HG03064 (cell line): ENCODE measurements around the gene MCF2L2.
A peak's percentile ranks its signal among the peaks of the same experiment; 100 is the strongest.

Experiments
- ATAC-seq: cut with Tn5 transposase; IDR thresholded peaks from one replicate; pipeline ENCODE4 v1.9.1; 2021; ENCODE audit warnings: low read depth; ENCODE audit not compliant: unreplicated experiment

The MCF2L2 gene

GRCh38 chr3:183299976-183300375, 128.4 kb downstream of the MCF2L2 start:
- ATAC-seq: no peak

- no peak for ATAC-seq
Observed at GRCh38 chr3:183298701-183299153, 129.7 kb downstream of the MCF2L2 start.

DNA sequence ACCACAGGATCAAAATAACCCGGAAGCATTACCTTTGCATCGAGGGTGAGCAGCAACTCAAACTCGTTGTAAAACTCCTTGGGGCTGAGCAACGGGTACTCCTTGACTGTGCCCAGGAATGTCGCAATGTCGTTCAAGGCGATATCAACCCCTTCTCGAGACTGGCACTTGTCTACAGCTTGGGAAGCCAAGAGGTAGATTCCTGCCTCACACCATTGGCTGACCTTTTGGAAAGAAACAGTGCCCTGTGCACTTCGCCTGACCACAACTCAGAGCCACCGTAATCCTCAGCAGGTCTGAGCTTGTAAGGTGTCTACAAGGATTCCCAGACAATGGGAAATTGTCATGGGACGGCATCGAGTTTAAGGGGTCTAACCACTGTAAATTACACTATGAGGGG, 131.5 kb downstream of the MCF2L2 start:
- ATAC-seq: no peak

- no peak for ATAC-seq
Observed at GRCh38 chr3:183295211-183295610, 133.2 kb downstream of the MCF2L2 start.

GRCh38 chr3:183293966-183294365, 134.5 kb downstream of the MCF2L2 start:
- no peak for ATAC-seq

- no peak for ATAC-seq
Observed at GRCh38 chr3:183291497-183292031, 136.9 kb downstream of the MCF2L2 start.

DNA sequence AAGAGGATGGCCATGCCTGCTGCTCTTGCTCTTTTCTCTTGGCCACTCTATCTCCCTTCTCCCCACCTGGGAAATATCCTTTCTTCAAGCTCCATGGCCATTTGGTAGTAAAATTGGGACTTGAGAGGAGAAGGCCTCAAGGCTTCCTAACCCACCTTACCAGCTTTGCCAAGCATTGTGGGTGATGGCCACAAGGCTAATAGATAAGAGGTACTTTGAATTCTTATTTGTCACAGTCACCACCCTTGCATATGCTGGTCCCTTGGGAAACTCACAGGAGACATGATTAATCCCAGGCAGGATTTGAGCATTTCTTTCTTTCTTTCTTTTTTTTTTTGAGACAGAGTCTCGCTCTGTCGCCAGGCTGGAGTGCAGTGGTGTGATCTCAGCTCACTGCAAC, 138.2 kb downstream of the MCF2L2 start:
- ATAC-seq: no peak

DNA sequence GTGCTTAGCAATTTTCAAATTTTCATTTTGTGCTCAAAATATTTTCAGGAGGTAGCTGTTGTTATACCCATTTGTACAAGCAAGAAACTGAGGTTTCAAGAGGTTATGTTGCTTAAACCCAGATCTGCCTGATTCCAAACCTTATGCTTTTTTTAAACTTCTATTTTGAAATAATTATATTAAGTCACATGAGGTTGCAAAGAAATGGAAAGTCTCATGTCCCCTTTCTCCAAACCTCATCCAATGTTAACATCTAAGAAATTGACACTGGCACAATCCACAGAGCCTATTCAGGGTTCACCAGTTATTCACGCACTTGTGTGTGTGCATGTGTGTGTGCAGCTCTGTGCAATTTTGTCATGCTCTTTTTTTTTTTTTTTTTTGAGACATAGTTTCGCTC, 140.3 kb downstream of the MCF2L2 start:
- ATAC-seq: no peak

DNA sequence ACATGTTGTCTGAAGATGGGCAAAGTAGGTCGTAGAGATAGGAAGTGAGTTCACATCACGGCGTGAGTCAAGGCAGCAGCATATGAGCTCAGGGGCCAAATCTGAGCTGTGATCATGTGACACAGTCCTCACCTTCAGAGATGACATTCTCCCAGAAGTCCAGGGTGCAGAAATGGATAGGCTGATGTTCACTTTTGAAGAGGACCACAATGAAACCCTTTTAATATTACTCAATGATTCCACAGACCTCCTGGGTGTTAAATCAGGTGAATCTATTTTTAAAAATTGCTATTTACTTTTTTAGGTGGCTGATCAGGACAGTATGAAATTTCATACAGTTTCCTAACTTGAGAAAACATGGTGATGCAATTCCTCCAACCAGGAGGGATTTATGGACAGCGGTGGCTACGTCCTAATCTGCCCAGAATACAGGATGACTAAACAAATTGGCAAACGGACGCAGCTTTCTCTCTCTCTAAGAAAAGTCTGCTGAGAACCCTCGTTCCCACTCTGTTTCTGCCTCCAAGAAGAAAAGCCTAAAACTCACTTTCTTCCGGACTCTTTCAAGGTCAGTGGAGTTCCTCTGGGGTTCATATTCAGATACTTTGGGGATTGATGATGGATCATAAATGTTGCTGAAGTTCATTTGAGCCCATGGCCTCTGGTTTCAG, 141.0 kb downstream of the MCF2L2 start:
- no peak for ATAC-seq

DNA sequence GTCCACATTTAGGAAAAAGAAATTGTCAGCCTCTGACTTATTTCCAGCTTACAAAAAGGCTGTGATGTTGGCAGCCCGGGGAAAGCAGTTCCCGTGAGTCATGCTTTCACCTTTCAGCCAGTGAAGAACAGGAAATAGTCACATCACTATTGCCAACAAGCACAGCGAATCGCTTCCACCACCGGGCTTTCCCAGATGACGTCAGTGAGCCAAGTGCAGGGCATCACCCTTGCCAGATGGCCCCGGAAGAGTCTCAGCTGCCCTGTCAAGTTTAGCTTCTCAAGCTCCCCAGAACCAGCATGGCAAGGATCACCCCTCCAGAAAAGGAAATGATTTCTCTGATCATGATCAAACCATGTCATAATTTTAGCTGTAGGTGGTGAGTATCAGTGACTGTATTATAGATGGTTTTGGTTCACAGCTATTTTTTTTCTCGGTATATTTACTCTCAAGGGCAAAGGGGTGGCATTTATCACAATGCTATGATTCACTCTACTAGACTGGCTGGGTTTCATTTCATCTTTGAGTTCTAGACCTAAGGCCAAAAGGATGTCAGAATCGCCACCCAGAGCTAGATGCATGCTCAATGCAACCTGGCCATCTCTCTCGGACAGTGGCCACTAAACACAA, 142.5 kb downstream of the MCF2L2 start:
- peak; percentile 96 for ATAC-seq

DNA sequence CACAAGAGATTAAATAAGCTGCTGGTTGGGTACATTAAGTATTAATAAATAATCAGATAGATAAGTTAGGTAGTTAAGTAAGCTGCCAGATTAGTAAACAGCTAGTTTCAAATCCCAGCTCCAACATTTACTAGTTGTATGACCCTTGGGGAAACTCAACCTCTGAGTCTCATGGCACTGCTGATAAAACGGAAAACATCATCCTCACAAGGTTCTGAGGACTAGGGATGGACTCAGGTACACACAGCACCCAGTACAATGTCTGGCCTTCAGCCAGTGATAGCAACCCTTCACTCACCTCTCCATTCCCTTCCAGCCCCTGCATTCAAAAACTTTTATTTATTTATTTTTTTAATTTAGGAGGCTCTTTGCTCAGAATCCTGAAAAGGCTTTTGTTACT, 143.1 kb downstream of the MCF2L2 start:
- no peak for ATAC-seq

- ATAC-seq: no peak
Observed at GRCh38 chr3:183284570-183284969, 143.8 kb downstream of the MCF2L2 start.

DNA sequence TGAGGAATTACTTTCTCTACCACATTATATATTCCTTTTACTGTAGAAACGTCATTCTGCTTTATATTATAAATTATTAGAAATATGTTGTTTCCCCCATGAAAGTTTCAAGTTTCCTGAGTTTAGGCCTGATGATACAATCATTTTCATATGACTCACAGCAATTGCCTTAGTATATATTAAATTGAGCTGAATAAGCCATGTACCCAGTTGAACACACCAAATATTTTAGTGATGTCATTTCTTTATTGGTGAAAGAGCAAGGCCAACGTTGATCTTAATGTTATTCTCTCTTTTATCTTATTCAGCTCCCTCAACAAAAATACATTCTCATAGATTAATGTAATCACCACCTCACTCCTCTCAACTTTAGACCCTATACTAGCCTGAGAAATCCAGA, 144.5 kb downstream of the MCF2L2 start:
- no peak for ATAC-seq

DNA sequence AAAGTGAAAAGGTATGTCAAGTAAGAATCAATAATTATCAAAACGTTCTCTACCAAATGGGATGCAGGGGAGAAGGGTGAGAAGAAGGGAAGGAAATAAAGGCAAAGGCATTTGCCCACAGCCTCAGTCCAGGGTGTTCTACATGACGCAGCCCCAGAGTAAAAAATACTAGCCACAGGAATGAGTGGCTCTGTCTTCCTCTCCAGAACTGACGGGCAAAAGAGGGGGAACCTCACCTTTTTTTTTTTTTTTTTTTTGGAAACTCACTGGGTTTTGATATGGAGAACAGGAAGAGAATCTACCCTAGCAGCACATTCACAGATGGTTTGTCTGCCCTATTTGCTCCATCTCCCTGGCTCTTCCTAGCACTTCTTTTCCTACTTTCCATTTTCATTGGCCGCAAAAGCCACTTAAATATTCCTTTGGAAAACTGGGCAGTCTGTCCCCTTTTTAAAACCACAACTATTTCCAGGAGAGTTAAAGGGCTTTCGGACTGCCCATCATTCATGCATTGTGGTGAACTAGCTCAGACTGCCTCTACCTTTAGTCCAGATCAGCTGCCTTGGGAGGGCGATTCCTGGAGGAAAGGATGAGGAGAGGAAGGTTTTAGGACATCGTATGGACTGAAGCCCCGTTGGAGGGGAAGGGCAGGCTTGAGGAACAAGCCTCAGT, 147.2 kb downstream of the MCF2L2 start:
- no peak for ATAC-seq

GRCh38 chr3:183279371-183279770, 149.0 kb downstream of the MCF2L2 start:
- no peak for ATAC-seq

DNA sequence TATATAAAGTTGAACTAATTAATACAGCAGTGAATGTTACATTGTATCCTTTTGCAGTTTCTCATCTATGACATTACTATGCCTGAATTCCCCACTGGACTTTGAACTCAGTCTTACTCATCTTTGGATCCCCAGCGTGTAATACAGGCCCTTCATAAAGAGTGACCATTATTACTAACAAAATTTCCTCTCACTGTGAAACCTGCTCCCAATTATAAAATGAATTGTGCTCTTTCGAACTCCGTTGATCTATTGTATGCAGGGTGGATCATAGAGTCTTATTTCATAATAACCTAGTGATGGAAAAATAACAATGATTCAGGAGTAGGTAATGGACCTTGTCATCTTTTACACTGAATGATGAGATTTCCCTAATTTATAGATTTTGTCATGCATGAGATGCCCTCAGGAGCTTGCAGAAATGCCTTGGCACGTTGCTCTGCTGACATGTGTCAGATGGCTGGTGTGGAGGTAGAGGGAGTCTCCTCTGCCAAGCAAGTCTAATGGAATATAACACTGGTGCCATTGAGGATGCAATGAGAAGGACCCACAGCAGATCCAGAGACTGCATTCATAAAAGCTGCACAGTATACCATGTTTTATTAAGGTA, 149.8 kb downstream of the MCF2L2 start:
- no peak for ATAC-seq

- ATAC-seq: no peak
Observed at GRCh38 chr3:183277260-183277659, 151.2 kb downstream of the MCF2L2 start.

DNA sequence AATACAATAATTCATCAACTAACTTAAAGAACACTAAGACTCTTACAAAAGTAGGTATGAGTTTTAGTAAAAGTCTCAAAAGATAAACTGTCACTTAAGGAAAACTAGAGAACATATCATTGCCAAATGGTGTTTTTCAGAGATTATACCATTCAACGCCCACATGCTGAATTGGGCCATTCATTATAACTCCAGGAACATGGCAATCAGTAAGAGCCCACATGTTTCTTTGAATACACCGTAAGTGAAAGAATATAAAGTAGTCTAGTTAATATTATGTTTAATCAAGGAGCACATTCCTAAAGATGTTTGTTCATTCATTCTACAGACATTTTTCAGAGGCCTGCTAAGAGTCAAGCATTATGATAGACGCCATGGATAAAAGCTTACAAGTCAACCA, 152.5 kb downstream of the MCF2L2 start:
- no peak for ATAC-seq

DNA sequence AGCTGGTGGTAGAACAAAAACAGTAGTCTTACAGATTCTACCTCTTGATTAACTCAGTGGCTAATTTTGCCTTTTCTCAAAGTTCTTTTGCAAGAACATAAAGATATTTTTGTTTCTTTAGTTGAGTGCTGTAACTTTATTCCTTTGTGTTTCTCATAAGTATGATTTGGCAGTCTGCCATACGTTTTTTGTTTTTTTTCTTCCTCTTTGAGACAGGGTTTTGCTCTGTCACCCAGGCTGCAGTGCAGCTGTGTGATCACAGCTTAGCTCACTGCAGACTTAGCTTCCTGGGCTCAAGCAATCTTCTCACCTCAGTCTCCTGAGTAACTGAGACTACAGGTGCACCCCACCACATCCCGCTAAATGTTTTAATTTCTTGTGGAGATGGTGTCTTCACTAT, 153.0 kb downstream of the MCF2L2 start:
- ATAC-seq: no peak

- no peak for ATAC-seq
Observed at GRCh38 chr3:183274609-183275008, 153.8 kb downstream of the MCF2L2 start.

- ATAC-seq: no peak
Observed at GRCh38 chr3:183272791-183273190, 155.6 kb downstream of the MCF2L2 start.
